Mucosa of descending colon (tissue), 3 donors: ENCODE results near the gene MCTP1. TPM values are rescaled to one million over a fixed set of nuclear protein-coding genes. Genes with fewer than 3 reads are reported as not detected.

Source experiments
- ATAC-seq: fragments of 200-7000 bp; cut with Tn5 transposase; one replicate; pipeline ENCODE4 v1.9.1; 2020; ENCODE audit warnings: mild to moderate bottlenecking, moderate library complexity
- DNase-seq, 3 donors: peaks; one replicate each; pipeline ENCODE4 v3.0.0-alpha.2; 2020
- H3K36me3 ChIP-seq: fragments of 200-600 bp; one replicate; pipeline ENCODE4 v1.8.0; 2021; ENCODE audit warnings: low read depth, mild to moderate bottlenecking
- H3K4me1 ChIP-seq: fragments of 200-600 bp; one replicate; pipeline ENCODE4 v1.8.0; 2021; ENCODE audit warnings: low read depth, mild to moderate bottlenecking
- H3K4me3 ChIP-seq: fragments of 200-600 bp; one replicate; pipeline ENCODE4 v1.8.0; 2021; ENCODE audit warnings: mild to moderate bottlenecking
- H3K9me3 ChIP-seq: fragments of 200-600 bp; one replicate; pipeline ENCODE4 v1.8.0; 2021; ENCODE audit warnings: mild to moderate bottlenecking
- intact Hi-C, 2 donors: fragments of 100-400 bp; cut with DNase I in 1 of 2; cut with micrococcal nuclease in 1 of 2; formaldehyde crosslinking; loops; one replicate each; pipeline versions ENCODE4 v1.11.0 to v1.11.1; 2022; cut with DNase I, micrococcal nuclease
- total RNA-seq, 3 donors: library from RNA; stranded (reverse); fragmentation: NEBNext Ultra II Directional in 2 of 3; extraction: Animal tissue kit (Norgen Biotek cat#: 25700) in 2 of 3; gene quantifications; one replicate each; pipeline versions ENCODE4 v1.2.1 to v1.2.4, GENCODE V29; 2021 to 2023
- TF ChIP-seq, protein P1 (sequence below): fragments of 200-600 bp; IDR thresholded peaks from one replicate; pipeline ENCODE4 v1.8.0; 2022; ENCODE audit warnings: antibody characterized with exemption, mild to moderate bottlenecking
- donor health status: DM: no; HTN: no; CAD: no; lungs with moderate emphysema.
- donor health status: DM: no; HTN: no; CAD: no.
- donor health status: DM: no; HTN: yes; CAD: no.

MCTP1 gene
- total RNA-seq, 3 donors from 2014 or later = 6.8 to 12.3 (median 7.7) TPM

DNA sequence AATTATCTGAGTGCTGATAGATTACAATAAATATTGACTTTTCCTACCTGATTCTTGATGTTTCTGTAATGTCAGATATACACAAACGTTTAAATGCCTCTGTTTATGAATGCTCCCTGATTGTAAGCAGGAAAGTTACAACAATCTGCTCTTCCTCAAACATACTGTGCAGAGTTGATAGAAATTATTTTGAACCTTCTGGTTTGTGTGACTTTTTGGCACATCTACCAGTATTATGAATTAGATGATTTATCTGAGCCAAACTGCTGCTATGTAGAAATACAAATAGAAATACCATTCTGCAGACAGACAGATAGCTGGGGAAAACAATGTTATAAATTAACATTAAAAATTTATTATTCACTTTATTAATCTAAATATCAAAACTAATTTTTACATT lies 553.4 kb downstream of the MCTP1 start:
- Histone ChIP-seq H3K4me3 (no peak overlapping the region), H3K4me1 (no peaks in the 10 kb centered on the region), H3K36me3 (no peaks in the 10 kb centered on the region), H3K9me3 (no peaks in the 10 kb centered on the region)
- intact Hi-C loops = no loop called here
- ATAC-seq (no peak), DNase-seq (no peak)
- TF ChIP-seq, protein P1, sequence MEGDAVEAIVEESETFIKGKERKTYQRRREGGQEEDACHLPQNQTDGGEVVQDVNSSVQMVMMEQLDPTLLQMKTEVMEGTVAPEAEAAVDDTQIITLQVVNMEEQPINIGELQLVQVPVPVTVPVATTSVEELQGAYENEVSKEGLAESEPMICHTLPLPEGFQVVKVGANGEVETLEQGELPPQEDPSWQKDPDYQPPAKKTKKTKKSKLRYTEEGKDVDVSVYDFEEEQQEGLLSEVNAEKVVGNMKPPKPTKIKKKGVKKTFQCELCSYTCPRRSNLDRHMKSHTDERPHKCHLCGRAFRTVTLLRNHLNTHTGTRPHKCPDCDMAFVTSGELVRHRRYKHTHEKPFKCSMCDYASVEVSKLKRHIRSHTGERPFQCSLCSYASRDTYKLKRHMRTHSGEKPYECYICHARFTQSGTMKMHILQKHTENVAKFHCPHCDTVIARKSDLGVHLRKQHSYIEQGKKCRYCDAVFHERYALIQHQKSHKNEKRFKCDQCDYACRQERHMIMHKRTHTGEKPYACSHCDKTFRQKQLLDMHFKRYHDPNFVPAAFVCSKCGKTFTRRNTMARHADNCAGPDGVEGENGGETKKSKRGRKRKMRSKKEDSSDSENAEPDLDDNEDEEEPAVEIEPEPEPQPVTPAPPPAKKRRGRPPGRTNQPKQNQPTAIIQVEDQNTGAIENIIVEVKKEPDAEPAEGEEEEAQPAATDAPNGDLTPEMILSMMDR = no peak

DNA sequence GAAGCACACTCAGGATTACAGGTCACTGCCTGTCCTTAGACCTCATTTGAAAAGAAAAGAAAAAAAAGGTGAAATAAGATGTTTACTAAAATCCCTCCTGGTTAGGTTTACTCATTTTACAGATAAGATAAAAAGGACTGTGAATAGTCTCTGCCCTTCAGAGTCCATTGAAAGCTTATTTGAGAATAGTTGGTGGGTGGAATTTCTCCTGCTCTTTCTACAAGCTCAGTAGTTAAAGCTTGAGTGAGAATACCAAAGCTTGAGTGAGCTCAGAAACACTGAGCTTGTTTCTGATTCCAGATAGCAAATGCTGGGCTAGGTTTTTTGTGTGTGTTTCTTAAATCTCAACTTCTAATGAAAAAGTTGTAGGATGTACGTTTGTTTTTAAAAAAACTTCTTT lies 559.8 kb downstream of the MCTP1 start:
- intact Hi-C loops = no loop called here
- H3K9me3 ChIP-seq = no peaks in the 10 kb centered on the region
- H3K4me1 ChIP-seq = no peaks in the 10 kb centered on the region
- H3K4me3 ChIP-seq = no peak overlapping the region
- ATAC-seq (no peak), DNase-seq (no peak)
- H3K36me3 ChIP-seq = no peaks in the 10 kb centered on the region
- TF ChIP-seq, protein P1 = no peak

DNA sequence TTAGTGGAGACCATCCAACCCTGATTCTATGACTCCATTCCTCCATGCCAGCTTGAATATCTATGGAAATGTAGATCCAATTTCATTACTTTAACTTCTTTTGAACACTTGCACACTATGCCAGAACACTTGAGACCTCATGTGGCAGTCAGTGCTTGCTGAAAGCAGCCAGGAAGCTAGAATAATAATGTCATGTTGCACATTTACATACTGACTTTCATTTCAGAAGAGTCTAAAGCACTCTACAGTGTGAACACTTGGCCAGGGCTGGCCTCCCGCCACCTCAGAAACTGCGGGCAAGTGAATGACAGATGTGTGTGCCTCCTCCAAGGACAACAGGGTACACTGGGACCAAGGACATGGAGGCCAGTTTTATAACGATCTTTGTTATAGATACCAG lies 569.1 kb downstream of the MCTP1 start:
- ATAC-seq (no peak), DNase-seq (no peak)
- Histone ChIP-seq H3K4me3 (no peak overlapping the region), H3K4me1 (no peaks in the 10 kb centered on the region), H3K36me3 (no peaks in the 10 kb centered on the region), H3K9me3 (no peaks in the 10 kb centered on the region)
- TF ChIP-seq, protein P1 = no peak
- intact Hi-C loops = no loop called here

DNA sequence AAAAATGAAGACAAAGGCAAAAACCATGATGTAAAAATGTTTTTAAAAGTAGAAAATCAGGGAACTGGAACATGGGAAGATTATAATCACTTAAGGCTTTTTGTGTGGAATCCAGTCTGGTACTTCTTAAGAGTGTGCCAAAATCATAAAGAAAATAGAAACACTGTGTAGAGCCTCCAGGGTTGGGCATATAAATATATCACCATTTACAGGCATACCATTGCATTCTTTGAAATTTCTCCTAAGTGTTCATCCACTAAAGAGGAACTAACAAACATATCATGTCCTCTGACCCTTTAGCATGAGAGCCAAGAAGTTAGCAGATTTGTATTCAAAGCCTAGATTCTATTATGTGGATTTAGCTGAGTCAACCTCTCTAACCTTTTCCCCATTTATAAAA lies 573.1 kb downstream of the MCTP1 start:
- H3K4me1 ChIP-seq = no peaks in the 10 kb centered on the region
- TF ChIP-seq, protein P1 = no peak
- no peaks in the 10 kb centered on the region for H3K36me3 ChIP-seq
- no peaks in the 10 kb centered on the region for H3K9me3 ChIP-seq
- intact Hi-C loops = no loop called here
- DNase-seq (no peak), ATAC-seq (no peak)
- H3K4me3 ChIP-seq = no peak overlapping the region

DNA sequence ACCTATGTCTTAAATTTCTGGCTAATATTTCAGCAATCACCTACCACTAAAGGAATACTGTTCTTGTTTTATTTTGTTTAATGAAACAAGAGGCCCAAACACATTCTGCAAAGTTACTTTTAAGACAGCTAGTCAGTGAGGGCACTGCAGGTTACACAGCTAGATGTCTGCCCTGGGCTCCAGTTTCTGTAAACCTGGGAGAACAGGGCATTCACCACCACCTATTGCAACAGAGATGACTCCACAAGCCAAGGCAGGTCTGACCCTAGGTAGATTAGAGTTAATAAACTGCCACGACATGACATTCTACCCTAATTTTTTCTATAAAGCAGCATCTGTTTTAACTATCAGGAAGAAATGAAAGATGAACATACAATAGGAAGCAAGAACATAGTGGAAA lies 575.6 kb downstream of the MCTP1 start:
- Histone ChIP-seq H3K36me3 (no peaks in the 10 kb centered on the region), H3K9me3 (no peaks in the 10 kb centered on the region), H3K4me1 (no peaks in the 10 kb centered on the region), H3K4me3 (no peak overlapping the region)
- intact Hi-C loops = no loop called here
- ATAC-seq = no peak
- DNase-seq = no peak
- TF ChIP-seq, protein P1 = no peak

DNA sequence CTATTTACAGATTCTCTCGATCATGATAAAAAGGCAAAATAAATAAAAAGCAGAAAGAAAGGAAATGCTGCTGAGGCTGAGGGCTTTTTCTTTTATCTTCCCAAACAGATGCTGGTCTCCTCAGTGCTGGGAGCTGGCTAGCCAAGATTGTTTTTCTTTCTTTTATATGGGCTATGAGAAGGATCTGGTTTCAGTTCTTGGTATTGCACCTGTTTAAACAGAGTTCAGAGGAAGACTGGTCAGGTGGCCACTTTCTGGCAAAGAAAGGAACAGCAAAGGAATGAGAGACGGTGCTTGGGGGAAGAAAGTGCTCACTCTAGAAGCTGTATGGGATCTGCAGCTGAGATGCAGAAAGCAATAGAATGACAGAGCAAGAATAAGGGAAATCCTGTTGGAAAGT lies 577.5 kb downstream of the MCTP1 start:
- peak; percentile 50 for ATAC-seq
- TF ChIP-seq, protein P1 = no peak
- Histone ChIP-seq H3K9me3 (no peaks in the 10 kb centered on the region), H3K4me1 (no peaks in the 10 kb centered on the region), H3K36me3 (no peaks in the 10 kb centered on the region), H3K4me3 (no peak overlapping the region)
- no peak for DNase-seq
- intact Hi-C loops = no loop called here
